ENCODE data around the gene DUSP8. TPM values are rescaled to one million over a fixed set of nuclear protein-coding genes. Genes with fewer than 3 reads are reported as not detected.

DUSP8 gene
- total RNA-seq, 1 donor from 2014 or later = 15.3 TPM

DNA sequence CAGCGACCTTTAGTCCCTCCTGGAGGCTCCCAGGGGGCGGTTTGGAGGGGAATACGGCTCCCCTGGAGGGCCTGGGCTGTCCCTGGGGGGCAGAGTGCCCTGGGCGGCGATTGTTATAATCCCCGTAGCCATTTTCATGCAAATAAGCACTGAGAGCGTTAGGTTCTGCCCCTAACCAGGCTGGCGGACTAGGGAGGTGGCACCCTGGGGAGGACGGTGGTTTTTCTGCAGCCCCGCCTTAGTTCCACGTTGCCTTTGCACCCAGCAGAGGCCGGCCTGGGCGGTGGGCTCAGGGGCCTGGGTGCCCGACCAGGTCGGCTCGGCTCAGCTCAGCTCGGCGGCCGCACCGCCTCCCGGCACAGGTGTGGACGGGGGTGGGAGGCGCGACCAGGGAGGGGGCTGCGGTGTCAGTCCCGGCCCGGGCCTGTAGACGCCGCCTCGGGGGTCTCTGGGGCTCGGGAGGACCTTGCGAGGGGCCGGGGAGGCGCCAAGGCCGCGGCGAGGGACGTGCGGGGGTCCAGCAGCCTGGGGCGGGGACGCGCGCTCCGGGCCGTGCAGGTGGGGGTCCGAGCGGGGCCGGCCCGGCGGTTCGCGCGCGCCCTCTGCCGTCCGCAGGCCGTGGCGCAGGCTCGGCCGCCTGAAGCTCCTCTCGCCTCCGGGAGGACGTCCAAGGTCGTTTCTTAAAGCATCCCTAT, 2.3 kb upstream of the DUSP8 start:
- TF ChIP-seq, protein P1, sequence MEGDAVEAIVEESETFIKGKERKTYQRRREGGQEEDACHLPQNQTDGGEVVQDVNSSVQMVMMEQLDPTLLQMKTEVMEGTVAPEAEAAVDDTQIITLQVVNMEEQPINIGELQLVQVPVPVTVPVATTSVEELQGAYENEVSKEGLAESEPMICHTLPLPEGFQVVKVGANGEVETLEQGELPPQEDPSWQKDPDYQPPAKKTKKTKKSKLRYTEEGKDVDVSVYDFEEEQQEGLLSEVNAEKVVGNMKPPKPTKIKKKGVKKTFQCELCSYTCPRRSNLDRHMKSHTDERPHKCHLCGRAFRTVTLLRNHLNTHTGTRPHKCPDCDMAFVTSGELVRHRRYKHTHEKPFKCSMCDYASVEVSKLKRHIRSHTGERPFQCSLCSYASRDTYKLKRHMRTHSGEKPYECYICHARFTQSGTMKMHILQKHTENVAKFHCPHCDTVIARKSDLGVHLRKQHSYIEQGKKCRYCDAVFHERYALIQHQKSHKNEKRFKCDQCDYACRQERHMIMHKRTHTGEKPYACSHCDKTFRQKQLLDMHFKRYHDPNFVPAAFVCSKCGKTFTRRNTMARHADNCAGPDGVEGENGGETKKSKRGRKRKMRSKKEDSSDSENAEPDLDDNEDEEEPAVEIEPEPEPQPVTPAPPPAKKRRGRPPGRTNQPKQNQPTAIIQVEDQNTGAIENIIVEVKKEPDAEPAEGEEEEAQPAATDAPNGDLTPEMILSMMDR (IDR thresholded peaks at IDR 0.05; ENCODE audit: borderline replicate concordance) = peak; percentile 97
- intact Hi-C loops (cut with micrococcal nuclease) = no loop called here
- peaks cover 9% of the 10 kb centered on the region for H3K9me3 ChIP-seq (replicated peaks)
- H3K4me1 ChIP-seq = peaks cover 45% of the 10 kb centered on the region
- no peaks in the 10 kb centered on the region for H3K27me3 ChIP-seq (ENCODE audit: low read depth)
- no peaks in the 10 kb centered on the region for H3K36me3 ChIP-seq
- peak overlapping the region; percentile 83 for H3K27ac ChIP-seq (replicated peaks)
- H3K4me3 ChIP-seq = peak overlapping the region; percentile 79
- DNase-seq = peak; percentile 58

DNA sequence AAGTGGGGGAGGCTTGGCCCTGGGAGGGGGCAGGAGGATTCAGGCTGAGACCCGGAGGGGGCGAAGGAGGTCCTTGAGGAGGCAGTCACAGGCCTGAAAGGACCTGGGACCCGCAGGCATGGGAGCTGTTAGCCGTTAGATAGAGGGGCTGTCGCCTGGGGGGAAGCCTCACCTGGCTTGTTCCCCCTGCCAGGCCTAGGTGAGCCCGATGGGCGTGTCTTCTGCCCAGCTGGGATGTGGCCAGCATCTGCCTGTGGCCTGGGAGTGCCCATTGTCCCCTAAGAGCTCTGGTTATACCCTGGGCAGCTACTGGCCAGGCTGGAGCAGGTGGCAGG, 1.8 kb upstream of the DUSP8 start:
- DNase-seq = no peak
- intact Hi-C loops (cut with micrococcal nuclease) = no loop called here
- TF ChIP-seq, protein P1 (IDR thresholded peaks at IDR 0.05; ENCODE audit: borderline replicate concordance) = no peak
- no peaks in the 10 kb centered on the region for H3K27me3 ChIP-seq (ENCODE audit: low read depth)
- peak overlapping the region; percentile 79 for H3K4me3 ChIP-seq
- peak overlapping the region; percentile 83 for H3K27ac ChIP-seq (replicated peaks)
- no peaks in the 10 kb centered on the region for H3K36me3 ChIP-seq
- H3K4me1 ChIP-seq = peaks cover 50% of the 10 kb centered on the region
- peaks cover 7% of the 10 kb centered on the region for H3K9me3 ChIP-seq (replicated peaks)

DNA sequence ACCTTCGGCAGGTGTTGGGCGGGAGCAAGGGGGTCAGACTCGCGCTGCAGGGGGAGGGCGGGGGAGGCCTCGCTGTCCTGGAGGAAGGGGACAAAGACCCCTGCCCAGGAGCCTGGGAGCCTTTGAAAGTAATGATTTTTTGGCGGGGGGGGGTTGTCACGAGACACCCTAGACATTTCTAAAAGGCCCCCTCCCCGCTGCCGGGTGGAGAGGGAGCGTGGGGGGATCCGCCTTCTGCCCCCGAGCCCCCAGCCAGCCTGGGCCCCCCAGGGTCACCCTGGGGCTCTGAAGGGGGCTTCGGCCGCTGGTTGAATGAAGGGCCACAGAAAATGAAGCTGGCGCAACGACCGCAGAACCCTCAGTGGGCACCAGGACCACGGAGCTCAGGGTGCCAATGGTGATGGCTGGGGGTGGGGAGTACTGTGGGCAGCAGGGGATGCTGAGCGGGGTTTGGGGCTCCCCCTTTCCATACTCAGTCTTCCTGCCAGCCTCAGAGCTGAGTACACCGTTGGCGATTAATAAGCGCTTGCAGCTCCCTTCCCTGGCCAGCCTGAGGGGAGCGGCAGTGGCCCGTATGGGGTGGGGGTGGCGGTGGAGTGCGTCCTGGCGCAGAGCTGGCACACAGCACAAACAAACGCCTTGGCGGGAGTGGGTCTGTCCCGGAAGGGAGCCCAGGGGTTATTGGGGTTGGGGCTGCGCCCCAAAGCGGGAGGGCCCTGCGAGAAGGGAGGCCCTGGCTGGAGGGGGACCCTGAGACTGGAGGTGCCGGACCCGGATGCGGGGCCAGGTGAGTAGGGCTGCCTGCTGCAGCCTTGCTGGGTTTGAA, 1.2 kb upstream of the DUSP8 start:
- DNase-seq = no peak
- Histone ChIP-seq H3K27me3 (ENCODE audit: low read depth) (no peaks in the 10 kb centered on the region), H3K4me1 (peaks cover 56% of the 10 kb centered on the region), H3K36me3 (no peaks in the 10 kb centered on the region), H3K9me3 (replicated peaks) (peaks cover 1% of the 10 kb centered on the region), H3K4me3 (peak overlapping the region; percentile 79), H3K27ac (replicated peaks) (peak overlapping the region; percentile 83)
- intact Hi-C loops (cut with micrococcal nuclease) = no loop called here
- TF ChIP-seq, protein P1 (IDR thresholded peaks at IDR 0.05; ENCODE audit: borderline replicate concordance) = no peak

- intact Hi-C loops (cut with micrococcal nuclease) = no loop called here
- DNase-seq = no peak
- peaks cover 71% of the 10 kb centered on the region for H3K4me1 ChIP-seq
- no peaks in the 10 kb centered on the region for H3K36me3 ChIP-seq
- H3K27ac ChIP-seq (replicated peaks) = peak overlapping the region; percentile 80
- no peaks in the 10 kb centered on the region for H3K9me3 ChIP-seq (replicated peaks)
- H3K4me3 ChIP-seq = peak overlapping the region; percentile 82
- TF ChIP-seq, protein P1 (IDR thresholded peaks at IDR 0.05; ENCODE audit: borderline replicate concordance) = no peak
- H3K27me3 ChIP-seq (ENCODE audit: low read depth) = no peaks in the 10 kb centered on the region
Observed at GRCh38 chr11:1571760-1572196, 293 bp downstream of the DUSP8 start.

DNA sequence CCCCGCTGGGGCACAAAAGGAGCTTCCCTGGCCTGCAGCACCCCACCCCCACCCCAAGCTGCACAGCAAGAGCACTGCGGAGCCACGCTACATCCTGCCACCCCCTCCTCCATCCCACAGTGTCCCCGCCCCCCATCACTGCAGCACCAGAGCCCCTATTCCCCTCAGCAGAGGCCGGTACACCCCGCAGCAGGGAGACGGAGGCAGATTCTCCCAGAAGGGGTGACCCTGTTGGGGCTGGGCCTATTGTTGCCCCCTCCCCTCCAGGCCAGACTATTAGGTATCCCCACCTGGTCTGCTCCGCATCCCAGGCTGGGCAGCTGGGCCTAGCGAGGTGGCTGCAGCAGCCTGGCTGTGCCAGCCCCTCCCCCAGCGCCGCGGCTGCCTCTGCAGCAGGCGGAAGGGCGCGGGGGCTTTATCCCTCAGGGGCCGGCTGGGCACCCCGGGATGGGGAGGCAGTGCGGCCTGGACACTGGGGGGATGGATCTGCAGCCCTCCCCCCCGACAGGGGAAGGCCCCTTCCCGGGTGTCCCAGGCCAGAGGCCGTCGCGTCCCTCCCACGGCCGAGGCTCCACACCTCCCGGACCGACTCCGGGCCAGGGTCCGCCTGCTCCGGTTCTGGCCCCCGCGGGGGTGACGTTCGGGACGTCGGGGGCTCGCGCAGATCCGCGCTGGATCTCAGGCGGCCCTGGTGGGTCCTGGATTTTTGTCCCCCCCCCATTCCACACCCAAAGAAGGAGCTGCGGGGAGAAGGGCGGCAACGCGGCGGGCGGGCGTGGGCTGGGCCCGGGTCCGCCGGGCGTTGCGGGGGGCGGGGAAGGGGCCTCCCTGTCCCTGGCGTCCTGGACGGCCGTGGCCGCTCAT, 943 bp downstream of the DUSP8 start:
- H3K4me3 ChIP-seq = peak overlapping the region; percentile 82
- peaks cover 78% of the 10 kb centered on the region for H3K4me1 ChIP-seq
- H3K36me3 ChIP-seq = no peaks in the 10 kb centered on the region
- no peaks in the 10 kb centered on the region for H3K9me3 ChIP-seq (replicated peaks)
- no peak for DNase-seq
- TF ChIP-seq, protein P1 (IDR thresholded peaks at IDR 0.05; ENCODE audit: borderline replicate concordance) = no peak
- H3K27ac ChIP-seq (replicated peaks) = peak overlapping the region; percentile 80
- H3K27me3 ChIP-seq (ENCODE audit: low read depth) = no peaks in the 10 kb centered on the region
- intact Hi-C loops (cut with micrococcal nuclease) = no loop called here

All from left ventricle myocardium inferior (tissue), 1 donor.